ENCODE measurements around the gene CACNA1C. TPM values are rescaled to one million over a fixed set of nuclear protein-coding genes. Genes with fewer than 3 reads are reported as not detected.
"Not testable (repeated sequence)": the region's sequence is repeated elsewhere in the genome, so short reads cannot be mapped to it uniquely, and the experiment has no call there.

The CACNA1C gene
- total RNA-seq, 2 donors from 2014 or later = 99.2 to 127 TPM

DNA sequence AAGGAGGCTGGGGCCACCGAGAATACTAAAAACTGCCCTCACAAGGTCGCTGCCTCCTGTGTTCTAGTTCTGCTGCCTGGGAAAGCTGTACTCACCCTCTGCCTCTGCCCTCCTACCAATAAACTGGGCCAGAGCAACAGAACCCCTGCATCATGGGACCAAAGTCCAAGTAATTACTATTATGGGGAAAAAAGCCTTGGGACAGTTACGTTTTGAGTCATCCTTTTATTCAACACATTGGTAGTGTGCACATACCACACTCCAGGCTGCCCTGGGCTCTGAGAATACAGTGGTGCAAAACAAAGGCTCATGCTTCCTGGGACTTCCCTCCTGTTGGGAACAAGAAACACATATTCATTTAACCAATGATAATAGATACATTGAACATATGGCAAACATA, 49.0 kb downstream of the CACNA1C start:
- intact Hi-C loops (cut with DNase I) = no loop called here
- no peak for ATAC-seq
- no peak for DNase-seq

DNA sequence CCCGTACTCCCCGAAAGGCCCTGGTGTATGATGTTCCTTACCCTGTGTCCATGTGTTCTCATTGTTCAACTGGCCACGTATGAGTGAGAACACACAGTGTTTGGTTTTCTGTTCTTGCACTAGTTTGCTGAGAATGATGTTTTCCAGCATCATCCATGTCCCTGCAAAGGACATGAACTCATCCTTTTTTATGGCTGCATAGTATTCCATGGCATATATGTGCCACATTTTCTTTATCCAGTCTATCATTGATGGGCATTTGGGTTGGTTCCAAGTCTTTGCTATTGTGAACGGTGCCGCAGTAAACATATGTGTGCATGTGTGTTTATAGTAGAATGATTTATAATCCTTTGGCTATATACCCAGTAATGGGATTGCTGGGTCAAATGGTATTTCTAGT, 49.9 kb downstream of the CACNA1C start:
- DNase-seq; intact Hi-C loops (cut with DNase I); ATAC-seq: not testable (repeated sequence)

DNA sequence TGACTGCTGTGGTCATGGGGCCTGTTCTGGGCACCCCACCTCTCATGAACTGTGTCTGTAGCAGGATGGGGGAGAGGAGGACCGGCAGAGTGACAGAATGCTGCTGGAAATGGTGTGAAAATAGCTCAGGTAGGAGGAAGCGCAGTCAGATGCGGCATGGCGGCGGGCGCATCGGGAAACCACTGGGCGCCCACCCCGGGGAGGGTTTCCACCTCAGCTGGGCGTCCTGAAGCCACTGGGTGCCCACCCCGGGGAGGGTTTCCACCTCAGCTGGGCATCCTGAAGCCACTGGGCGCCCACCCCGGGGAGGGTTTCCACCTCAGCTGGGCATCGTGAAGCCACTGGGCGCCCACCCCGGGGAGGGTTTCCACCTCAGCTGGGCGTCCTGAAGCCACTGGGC, 52.6 kb downstream of the CACNA1C start:
- ATAC-seq; DNase-seq; intact Hi-C loops (cut with DNase I): not testable (repeated sequence)

DNA sequence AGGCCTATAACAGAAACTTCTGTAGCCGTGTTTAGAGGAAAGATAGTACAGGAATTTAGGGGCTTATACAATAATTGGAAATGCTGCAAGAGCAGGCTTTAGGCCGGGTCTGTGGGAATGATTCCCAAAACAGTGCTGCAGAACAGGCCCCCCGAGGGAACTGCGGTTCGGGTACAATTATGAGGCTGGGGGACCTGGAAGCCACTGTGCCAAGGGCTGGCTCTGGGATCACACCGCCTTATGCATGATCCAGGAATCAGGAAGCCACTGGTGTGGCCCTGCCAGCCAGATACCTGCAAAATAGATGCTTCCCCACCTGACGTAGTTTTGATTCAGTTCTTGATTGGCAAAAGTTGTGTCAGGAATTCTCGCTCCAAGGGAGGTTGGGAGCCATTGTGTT, 55.4 kb downstream of the CACNA1C start:
- intact Hi-C loops (cut with DNase I) = no loop called here
- DNase-seq = no peak
- no peak for ATAC-seq

DNA sequence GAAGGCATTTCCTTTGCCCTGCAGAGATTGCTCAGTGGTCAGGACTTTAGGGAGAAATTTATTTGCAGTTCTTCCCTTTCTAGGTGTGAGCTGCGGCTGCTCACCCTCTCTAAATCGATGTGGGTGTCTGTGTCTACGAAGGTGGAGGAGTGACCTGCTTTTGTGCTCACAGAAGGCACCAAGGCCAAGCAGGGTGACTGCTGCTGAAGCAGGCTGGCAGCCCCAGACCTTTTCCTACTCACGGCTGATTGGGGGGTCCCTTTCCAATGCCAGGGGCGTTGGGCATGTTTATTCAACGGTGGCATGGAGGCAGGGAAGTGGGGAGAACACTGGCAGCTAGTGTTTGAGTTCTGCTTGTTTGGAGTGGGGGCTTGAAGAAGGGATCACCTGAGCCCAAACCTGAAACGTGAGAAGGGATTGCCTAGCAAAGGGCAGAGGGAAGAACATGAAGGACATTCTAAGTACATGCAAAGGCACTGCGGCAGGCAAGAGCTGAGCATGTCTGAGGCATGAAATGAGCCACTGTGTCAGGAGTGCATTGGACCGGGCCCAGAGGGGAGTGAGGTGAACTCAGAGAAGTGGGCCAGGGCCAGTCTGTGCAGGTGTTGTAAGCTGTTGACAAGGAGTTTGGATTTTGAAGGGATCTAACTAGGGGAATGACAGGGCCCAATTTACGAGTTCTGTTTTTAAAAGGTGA, 56.3 kb downstream of the CACNA1C start:
- ATAC-seq (no peak), DNase-seq (no peak)
- intact Hi-C loops (cut with DNase I) = no loop called here

DNA sequence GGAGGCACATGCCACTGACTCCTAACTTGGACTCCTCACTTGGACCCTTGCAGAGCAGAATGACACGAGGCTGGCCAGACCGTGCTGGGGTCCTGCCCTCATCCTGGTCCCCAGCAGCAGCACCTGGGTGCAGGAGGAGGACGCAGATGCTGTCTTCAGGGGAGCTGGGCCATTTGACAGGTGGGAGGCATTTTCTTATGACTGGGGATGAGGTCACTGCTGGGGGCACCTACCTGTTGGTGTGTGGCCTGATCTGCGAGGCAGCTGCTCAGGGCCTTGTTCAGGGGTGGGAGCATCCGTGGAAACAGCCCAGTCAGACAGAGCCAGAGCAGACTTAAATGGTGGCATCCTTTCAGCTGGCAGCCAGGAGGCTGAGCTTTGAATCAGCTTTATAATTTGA, 57.3 kb downstream of the CACNA1C start:
- intact Hi-C loops (cut with DNase I) = no loop called here
- DNase-seq (no peak), ATAC-seq (no peak)

DNA sequence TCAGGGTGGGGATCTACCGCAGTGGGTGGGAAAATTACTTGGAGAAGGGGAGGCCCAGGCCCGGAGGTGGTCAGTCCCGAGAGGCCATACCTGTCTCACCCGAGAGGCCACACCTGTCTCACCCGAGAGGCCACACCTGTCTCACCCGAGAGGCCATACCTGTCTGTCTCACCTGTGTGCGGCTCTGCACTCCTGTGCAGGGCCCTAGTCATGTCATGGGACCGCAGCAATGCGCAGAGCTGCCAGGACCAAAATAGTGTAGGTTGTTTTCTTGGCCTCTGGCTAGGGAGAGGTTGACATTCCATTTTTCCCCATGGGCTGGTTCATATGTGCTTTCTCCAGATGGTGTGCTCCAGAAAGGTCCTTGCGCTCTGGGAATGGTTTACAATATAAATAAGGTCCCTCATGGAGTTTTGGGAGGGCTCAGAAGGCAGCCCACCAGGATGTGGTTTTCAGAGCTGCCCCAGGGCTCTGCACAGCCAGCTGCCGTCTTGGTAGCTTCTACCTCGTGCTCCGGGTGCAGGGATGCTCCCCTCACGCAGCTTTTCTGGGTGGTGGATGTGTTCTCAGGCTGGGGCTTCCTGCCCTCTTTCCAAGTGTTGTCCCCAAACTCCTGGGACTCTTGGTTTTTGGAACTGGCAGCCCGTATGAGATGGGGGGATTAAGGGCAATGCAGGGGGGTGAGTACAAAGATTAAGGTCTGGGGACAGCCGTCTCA, 58.2 kb downstream of the CACNA1C start:
- intact Hi-C loops (cut with DNase I) = no loop called here
- peak; percentile 3 to 13 for ATAC-seq
- DNase-seq = no peak

DNA sequence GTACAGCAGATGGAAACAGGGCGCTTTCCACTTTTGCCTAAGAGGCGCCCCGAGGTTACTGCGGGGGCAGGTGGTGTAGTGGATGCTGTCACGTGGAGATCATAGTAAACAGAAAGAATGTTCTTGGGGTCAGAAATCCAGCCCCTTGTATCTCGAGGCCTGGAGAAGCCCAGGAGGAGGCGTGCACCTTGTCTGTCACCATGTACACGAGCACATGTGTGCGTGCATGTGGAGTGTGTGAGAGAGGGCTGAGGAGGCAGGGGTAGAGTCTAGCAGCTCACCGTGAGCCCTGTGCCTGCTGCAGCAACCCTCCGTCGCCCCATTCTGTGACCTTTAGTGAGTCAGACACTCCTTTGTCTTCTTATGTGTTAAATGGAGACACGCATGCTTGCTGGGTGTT, 59.0 kb downstream of the CACNA1C start:
- no peak for ATAC-seq
- intact Hi-C loops (cut with DNase I) = no loop called here
- no peak for DNase-seq

DNA sequence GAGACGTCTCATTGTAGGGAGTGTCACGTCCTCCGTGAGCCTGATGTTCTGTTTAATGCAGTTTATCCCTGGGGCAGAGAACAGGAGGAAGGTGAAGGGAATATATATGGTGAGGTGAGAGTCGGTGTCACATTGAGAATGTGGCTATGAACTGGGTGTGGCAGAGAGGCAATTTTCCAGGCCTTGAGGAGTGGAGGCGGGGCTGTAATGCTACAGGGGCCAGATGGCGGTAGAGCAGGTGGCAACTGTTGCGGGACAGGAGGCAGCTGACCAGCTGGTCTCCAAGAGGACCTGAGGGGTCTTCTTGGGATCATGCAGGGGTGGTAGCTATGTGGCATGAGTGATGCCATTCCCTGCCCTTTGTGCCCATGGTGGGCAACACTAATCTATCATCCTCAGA, 59.6 kb downstream of the CACNA1C start:
- ATAC-seq = no peak
- intact Hi-C loops (cut with DNase I) = no loop called here
- DNase-seq = no peak

DNA sequence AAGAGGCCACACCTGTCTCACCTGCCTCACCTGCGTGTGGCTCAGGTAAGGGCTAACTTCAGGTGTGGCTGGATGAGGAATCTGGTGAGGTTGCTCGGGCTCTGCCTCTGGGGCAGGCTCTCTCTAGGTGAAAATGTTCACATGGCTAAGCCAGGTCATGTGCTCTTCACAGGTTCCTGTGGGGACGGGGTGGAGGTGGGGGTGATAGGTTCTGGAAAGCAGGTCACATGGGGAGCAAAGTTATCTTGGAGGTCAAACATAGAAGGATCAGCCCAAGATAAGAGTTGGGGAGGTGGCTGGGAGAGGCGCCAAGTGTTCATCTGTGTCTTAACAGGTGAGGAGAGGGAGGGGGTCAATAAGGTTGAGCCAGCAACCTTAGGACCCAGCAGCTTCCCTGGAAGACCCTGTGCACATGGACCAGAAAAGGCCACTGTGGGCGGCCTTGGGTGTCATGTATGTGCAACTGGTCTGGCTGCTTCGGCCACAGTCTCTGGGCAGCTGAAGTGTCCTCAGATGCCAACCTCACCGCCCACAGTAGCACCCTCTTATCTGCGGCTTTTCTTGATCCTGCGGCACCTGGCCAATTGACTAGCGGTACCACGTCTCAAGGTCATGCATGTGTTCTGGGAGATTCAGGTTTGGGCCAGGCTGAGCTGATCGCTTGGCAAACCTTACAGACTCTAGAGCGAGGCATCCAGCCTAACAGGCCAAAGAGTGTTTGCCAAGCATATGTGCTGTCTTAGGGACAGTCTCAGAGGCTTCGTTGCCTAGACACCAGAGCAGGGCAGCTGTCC, 60.5 kb downstream of the CACNA1C start:
- intact Hi-C loops (cut with DNase I) = no loop called here
- peak; percentile 63 for DNase-seq
- ATAC-seq = peak; percentile 74 to 84

DNA sequence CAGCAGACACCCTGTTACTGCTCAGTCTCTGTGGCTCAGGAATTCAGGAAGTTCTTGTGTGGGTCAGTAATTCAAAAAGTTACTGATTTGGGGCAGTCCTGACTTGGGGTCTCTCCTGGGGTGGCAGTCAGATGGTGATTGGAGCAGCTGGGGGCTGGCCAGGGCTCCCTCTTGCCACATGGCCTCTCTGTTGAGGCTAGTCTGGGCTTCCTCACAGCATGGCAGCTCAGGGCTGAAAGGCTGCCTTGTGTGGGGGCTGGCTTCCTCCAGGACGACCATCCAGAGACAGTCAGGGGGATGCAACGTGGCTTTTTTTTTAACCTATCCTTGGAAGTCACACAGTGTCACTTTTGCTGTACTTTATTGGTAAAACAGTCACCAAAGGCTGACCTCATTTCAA, 61.3 kb downstream of the CACNA1C start:
- intact Hi-C loops (cut with DNase I) = no loop called here
- ATAC-seq (no peak), DNase-seq (no peak)

DNA sequence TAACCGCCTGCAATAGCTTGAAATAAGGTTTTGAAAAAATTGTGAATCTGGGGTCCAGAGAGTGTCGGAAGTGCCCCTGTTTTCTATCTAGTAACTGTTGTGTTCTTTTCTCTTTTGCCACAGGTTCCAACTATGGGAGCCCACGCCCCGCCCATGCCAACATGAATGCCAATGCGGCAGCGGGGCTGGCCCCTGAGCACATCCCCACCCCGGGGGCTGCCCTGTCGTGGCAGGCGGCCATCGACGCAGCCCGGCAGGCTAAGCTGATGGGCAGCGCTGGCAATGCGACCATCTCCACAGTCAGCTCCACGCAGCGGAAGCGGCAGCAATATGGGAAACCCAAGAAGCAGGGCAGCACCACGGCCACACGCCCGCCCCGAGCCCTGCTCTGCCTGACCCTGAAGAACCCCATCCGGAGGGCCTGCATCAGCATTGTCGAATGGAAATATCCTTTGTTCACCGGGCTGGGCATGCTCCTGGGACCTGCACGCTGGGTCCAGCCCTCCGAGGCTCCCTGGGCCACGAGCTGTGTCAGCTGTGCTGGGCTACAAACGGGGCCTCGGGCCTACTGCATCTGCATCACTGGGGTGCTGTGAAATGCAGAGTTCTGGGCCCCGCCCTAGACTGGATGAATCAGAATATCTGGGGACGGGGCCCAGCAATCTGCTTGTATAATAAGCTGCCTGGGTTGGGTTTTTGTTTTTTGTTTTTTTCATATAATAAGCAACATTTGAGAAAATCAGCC, 62.5 kb downstream of the CACNA1C start:
- no peak for DNase-seq
- no peak for ATAC-seq
- intact Hi-C loops (cut with DNase I) = no loop called here

DNA sequence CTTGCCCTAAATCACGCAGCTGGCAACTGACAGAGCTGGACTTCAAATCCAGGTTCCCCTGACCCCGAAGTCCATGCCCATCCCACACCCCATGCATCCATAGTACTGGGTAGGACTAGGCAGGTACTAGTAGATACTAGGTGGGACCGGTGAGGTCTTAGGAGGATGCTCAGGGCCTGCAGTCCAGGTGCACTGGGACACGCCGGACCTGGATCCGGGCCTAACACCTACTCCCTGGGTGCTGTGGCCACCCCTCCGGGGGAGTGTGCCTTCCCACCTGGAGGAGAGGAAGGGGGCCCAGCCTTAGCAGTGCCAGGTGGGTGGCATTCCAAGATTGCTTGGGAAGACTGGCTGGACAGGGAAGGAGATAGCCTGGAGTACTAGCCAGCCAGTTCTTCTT, 64.8 kb downstream of the CACNA1C start:
- intact Hi-C loops (cut with DNase I) = no loop called here
- ATAC-seq (no peak), DNase-seq (no peak)

DNA sequence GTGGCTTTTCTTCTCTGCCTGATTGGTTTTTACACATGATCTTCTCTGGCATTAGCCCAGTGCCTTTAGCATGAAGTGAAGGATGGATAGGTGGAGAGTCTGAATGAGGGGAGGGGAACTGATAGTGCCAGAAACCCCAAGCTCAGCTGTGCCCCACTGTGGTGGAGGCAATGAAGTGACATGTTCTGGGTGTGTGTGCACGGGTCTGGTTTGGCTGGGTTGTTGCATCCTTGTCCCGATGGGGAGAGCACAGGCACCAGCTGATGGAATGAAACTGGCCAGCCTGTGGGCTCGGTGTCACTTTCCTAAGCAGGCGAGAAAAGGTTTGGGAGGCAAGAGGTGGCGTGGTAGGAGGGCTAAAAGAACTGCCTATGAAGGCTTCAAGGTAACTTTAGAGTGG, 65.3 kb downstream of the CACNA1C start:
- DNase-seq (no peak), ATAC-seq (no peak)
- intact Hi-C loops (cut with DNase I) = no loop called here

DNA sequence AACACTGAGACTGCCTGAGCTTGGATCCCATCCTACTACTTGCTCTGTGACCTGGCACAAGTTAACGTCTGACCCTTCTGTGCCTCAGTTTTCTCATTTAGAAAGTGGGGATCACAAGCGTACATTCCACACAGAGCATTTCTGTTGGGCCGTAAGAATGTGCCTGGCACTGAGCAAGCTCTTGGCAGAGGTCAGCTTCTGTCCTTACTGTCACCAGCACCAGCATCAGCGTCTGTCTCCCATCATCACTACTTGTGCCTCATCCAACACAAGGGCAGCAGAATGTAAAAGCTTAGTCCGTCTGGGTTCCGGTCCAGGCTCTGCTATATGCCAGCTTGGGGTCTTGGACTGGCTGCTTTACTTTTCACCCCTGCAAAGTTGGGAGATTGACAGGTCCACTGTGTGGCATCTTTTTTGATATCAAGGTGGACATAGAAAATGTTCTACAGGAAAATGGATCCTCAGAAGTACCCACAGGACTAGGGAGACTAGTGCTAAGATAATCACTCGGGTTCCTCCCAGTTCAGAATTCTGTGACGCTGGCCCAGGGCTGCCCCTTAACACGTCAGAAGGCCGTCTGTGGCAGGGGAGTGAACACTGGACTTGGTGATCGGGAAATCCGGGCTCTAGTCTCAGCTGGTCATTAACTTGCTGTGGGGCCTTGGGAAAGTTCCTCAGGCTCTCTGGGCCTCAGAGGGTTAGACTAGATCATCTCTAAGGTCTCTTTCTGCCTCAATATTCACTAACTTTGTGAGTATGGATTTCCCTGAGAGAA, 65.9 kb downstream of the CACNA1C start:
- intact Hi-C loops (cut with DNase I) = no loop called here
- peak; percentile 21 to 32 for ATAC-seq
- no peak for DNase-seq

DNA sequence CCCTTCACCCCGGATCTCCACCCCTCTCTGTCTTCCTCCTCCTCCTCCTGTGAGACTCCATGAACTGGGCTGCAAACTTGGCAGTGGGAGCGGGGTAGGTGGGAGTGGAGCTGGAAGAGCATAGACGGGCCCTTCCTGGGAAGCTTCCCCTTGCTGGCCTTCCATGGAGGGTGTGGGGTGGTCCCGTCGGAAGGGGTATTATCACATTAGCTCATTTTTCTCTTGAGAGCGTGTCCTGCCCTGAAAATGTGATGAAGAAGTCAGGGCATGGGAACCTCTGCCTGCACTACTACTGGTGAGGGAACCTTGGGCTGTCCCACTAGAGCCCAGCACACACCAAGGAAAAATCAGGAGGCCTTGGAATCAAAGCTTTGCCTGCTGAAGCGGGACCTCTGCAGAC, 66.5 kb downstream of the CACNA1C start:
- DNase-seq (no peak), ATAC-seq (no peak)
- intact Hi-C loops (cut with DNase I) = no loop called here

DNA sequence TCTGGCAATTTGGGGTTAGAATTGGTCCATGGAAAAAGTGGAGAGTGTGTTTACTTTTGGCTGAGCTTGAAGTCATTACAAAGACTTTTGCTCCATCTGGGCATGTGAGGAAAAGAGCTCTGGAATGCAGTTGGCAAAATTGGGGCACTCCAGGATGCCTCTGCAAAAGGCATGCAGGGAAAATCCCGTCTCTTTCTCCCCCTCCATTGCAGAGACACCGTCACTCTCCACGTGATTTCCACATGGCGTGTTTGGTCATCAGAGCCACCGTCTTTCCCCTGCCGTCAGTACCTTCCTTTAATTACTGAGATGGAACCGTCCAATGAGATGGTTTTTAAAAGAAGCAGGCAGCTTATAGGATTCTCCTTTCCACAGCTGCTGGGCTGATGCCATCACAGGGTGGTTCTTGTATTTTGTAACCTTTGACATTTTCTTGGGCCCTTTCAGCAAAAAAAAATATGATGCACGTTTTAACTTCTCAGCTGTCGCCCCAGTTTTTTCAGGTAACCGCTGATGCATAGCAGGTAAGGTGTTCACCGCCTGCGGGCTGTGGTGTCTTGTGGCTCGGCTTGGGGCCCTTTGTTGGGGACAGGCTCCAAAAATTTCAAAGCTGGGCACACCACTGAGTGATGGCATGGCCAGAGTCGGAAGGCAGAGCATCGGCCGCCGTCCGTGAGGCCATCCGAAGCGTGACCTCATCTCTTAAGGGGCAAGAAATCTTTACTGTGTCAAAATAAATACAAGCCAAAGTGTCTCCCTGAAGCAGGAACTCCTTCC, 68.4 kb downstream of the CACNA1C start:
- intact Hi-C loops (cut with DNase I) = no loop called here
- DNase-seq = no peak
- no peak for ATAC-seq

DNA sequence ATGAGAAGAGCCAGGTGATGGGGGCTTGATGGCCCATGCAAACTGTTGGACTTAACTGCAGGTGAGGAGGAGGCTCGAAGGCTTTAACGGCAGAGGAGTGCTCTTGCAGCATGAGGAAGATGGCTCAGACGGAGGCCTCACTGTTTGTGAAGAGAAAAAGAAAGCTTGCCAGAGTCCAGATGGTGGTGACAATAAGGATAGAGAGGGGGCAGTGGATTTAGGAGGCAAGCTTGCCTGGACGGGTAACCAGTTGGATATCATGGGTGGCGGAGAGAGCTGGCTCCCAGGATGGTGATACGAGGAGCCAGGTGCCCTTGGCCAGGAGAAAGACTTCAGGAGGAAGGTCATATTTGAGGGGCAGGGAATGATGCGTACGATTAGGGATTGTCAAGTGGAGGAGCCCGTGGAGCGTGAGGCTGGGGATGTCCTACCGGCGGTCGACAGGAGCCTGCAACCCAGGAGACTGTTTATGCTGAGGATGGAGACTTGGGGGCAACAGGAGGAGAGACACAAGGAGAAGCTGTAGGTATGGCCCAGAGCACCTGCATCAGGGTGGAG, 71.8 kb downstream of the CACNA1C start:
- ATAC-seq = no peak
- DNase-seq = no peak
- intact Hi-C loops (cut with DNase I) = no loop called here

Data from left cardiac atrium (tissue), 4 donors.